Measurements from ENCODE around the gene PDE3A.

GRCh38 chr12:20627001-20627588 is 258.8 kb downstream of the PDE3A start:
- TF ChIP-seq NR3C1 (CRISPR knock-in tag; conservative IDR thresholded peaks at IDR 0.05; ENCODE audit: low read depth) (no peak), CTCF (IDR thresholded peaks at IDR 0.05) (no peak), USF1 (CRISPR knock-in tag; IDR thresholded peaks at IDR 0.05) (no peak), NR1H2 (CRISPR knock-in tag; IDR thresholded peaks at IDR 0.05) (no peak)
